Prostate gland (tissue), 2 donors: ENCODE data around the gene DENND1B. TPM values are rescaled to one million over a fixed set of nuclear protein-coding genes. Genes with fewer than 3 reads are reported as not detected.

Source experiments
- DNase-seq: peaks from one replicate; pipeline ENCODE4 v3.0.0-alpha.2; 2019; ENCODE audit warnings: low spot score
- H3K27ac ChIP-seq, 2 donors: fragments of 200-600 bp; sonication (generic); 2 replicates each; pipeline ENCODE4 v1.5.1; 2017 to 2019
- H3K27me3 ChIP-seq: fragments of 200-600 bp; sonication (generic); replicated peaks from 2 replicates; pipeline ENCODE4 v1.5.1; 2019; ENCODE audit not compliant: insufficient read depth
- H3K36me3 ChIP-seq, 2 donors: fragments of 200-600 bp; sonication (generic); 1 replicate in 1 of 2; 2 replicates in 1 of 2; pipeline versions ENCODE4 v1.5.1 to v1.8.1; 2017 to 2019
- H3K4me1 ChIP-seq: fragments of 200-600 bp; sonication (generic); replicated peaks from 2 replicates; pipeline ENCODE4 v1.5.1; 2019
- H3K4me3 ChIP-seq, 2 donors: fragments of 200-600 bp; sonication (generic); 2 replicates each; pipeline ENCODE4 v1.5.1; 2017 to 2019
- H3K9me3 ChIP-seq: fragments of 200-600 bp; sonication (generic); 2 replicates; pipeline ENCODE4 v1.5.1; 2017
- CTCF ChIP-seq, 4 experiments: fragments of 200-600 bp in 2 of 4; fragments of 450-650 bp in 2 of 4; sonication (generic) in 2 of 4; IDR thresholded peaks; 1 replicate in 3 of 4; 2 replicates in 1 of 4; pipeline ENCODE4 v1.5.1; 2016 to 2019; ENCODE audit warnings: antibody characterized with exemption in 4 of 4, mild to moderate bottlenecking in 2 of 4, moderate library complexity in 2 of 4
- POLR2A ChIP-seq: fragments of 450-650 bp; IDR thresholded peaks from one replicate; pipeline ENCODE4 v1.6.1; 2016; ENCODE audit warnings: antibody characterized with exemption, mild to moderate bottlenecking
- POLR2AphosphoS5 ChIP-seq: sonication (generic); formaldehyde crosslinking; IDR thresholded peaks from one replicate; pipeline ENCODE4 v1.6.1; 2017; ENCODE audit warnings: antibody characterized with exemption
- WGBS: methylation state at CpG from one replicate; pipeline ENCODE4 v1.1.5; 2018; 5-methylcytosine and 5-hydroxymethylcytosine counted together
- intact Hi-C: fragments of 100-400 bp; cut with DNase I; formaldehyde crosslinking; loops from one replicate; pipeline ENCODE4 v1.14.2; 2022
- total RNA-seq, 2 donors: library from RNA; depleted of rRNA; stranded (reverse); fragments of >200 nt; gene quantifications; one replicate each; pipeline ENCODE4 v1.1.0, GENCODE V29; 2016

DENND1B gene
- total RNA-seq, 2 donors from 2014 or later, result 13.5 to 14.1 TPM

- TF ChIP-seq POLR2A (no peak), CTCF (IDR thresholded peaks at IDR 0.05) (peak in 2 of 4 experiments; percentile 40 to 45)
- Histone ChIP-seq H3K36me3 (no peaks in the 10 kb centered on the region), H3K4me1 (no peaks in the 10 kb centered on the region), H3K27ac (no peak overlapping the region), H3K9me3 (no peaks in the 10 kb centered on the region), H3K4me3 (no peak overlapping the region), H3K27me3 (no peaks in the 10 kb centered on the region)
- DNase-seq, result no peak
- intact Hi-C loops, result no loop called here
Measured at GRCh38 chr1:197692965-197693364, 82.3 kb downstream of the DENND1B start.

GRCh38 chr1:197691816-197692215 is 83.5 kb downstream of the DENND1B start:
- Histone ChIP-seq H3K4me1 (no peaks in the 10 kb centered on the region), H3K4me3 (no peak overlapping the region), H3K27me3 (no peaks in the 10 kb centered on the region), H3K27ac (no peak overlapping the region), H3K36me3 (no peaks in the 10 kb centered on the region), H3K9me3 (no peaks in the 10 kb centered on the region)
- WGBS, result 86% methylated on average over 1 of the region's 1 CpG
- intact Hi-C loops, result no loop called here
- DNase-seq, result no peak
- TF ChIP-seq POLR2AphosphoS5, result no peak
- no peak for TF ChIP-seq CTCF (IDR thresholded peaks at IDR 0.05)
- TF ChIP-seq POLR2A, result no peak

GRCh38 chr1:197690074-197690473 is 85.2 kb downstream of the DENND1B start:
- DNase-seq, result no peak
- Histone ChIP-seq H3K27ac (no peak overlapping the region), H3K9me3 (no peaks in the 10 kb centered on the region), H3K4me3 (no peak overlapping the region), H3K36me3 (no peaks in the 10 kb centered on the region), H3K4me1 (no peaks in the 10 kb centered on the region), H3K27me3 (no peaks in the 10 kb centered on the region)
- intact Hi-C loops, result no loop called here
- TF ChIP-seq CTCF (IDR thresholded peaks at IDR 0.05) (no peak), POLR2AphosphoS5 (no peak), POLR2A (no peak)
- WGBS, result 100% methylated on average over 3 of the region's 3 CpGs

- 100% methylated on average over 1 of the region's 1 CpG for WGBS
- intact Hi-C loops, result no loop called here
- TF ChIP-seq POLR2AphosphoS5 (no peak), POLR2A (no peak), CTCF (IDR thresholded peaks at IDR 0.05) (no peak)
- H3K4me1 ChIP-seq, result no peaks in the 10 kb centered on the region
- H3K9me3 ChIP-seq, result no peaks in the 10 kb centered on the region
- H3K36me3 ChIP-seq, result no peaks in the 10 kb centered on the region
- H3K4me3 ChIP-seq, result no peak overlapping the region
- H3K27ac ChIP-seq, result no peak overlapping the region
- no peaks in the 10 kb centered on the region for H3K27me3 ChIP-seq
- no peak for DNase-seq
Measured at GRCh38 chr1:197688233-197688632, 87.0 kb downstream of the DENND1B start.

GRCh38 chr1:197686702-197687355 is 88.5 kb downstream of the DENND1B start:
- Histone ChIP-seq H3K4me1 (no peaks in the 10 kb centered on the region), H3K27ac (no peak overlapping the region), H3K36me3 (no peaks in the 10 kb centered on the region), H3K27me3 (no peaks in the 10 kb centered on the region), H3K9me3 (no peaks in the 10 kb centered on the region), H3K4me3 (no peak overlapping the region)
- TF ChIP-seq POLR2AphosphoS5, result no peak
- TF ChIP-seq POLR2A, result no peak
- no peak for TF ChIP-seq CTCF (IDR thresholded peaks at IDR 0.05)
- no peak for DNase-seq
- 94% methylated on average over 6 of the region's 6 CpGs for WGBS
- intact Hi-C loops, result no loop called here
